ENCODE data around the gene NFIX.

Gene NFIX

GRCh38 chr19:13090511-13091231, 95.4 kb downstream of the NFIX start:
- no peak overlapping the region for H3K27ac ChIP-seq
- peaks cover 7% of the 10 kb centered on the region for H3K27me3 ChIP-seq
- H3K36me3 ChIP-seq = no peaks in the 10 kb centered on the region
- H3K4me3 ChIP-seq (ENCODE audit: low read depth in 1 of 2, low read length in 1 of 2) = no peak overlapping the region
- TF ChIP-seq, protein P1, sequence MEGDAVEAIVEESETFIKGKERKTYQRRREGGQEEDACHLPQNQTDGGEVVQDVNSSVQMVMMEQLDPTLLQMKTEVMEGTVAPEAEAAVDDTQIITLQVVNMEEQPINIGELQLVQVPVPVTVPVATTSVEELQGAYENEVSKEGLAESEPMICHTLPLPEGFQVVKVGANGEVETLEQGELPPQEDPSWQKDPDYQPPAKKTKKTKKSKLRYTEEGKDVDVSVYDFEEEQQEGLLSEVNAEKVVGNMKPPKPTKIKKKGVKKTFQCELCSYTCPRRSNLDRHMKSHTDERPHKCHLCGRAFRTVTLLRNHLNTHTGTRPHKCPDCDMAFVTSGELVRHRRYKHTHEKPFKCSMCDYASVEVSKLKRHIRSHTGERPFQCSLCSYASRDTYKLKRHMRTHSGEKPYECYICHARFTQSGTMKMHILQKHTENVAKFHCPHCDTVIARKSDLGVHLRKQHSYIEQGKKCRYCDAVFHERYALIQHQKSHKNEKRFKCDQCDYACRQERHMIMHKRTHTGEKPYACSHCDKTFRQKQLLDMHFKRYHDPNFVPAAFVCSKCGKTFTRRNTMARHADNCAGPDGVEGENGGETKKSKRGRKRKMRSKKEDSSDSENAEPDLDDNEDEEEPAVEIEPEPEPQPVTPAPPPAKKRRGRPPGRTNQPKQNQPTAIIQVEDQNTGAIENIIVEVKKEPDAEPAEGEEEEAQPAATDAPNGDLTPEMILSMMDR (IDR thresholded peaks at IDR 0.05) = no peak
- H3K4me1 ChIP-seq (ENCODE audit: control insufficient read depth in 1 of 2, insufficient read depth in 1 of 2, low read depth in 1 of 2, low read length in 1 of 2) = peaks cover 18 to 21% of the 10 kb centered on the region in 2 experiments
- no peaks in the 10 kb centered on the region for H3K9me3 ChIP-seq

- H3K27ac ChIP-seq = no peak overlapping the region
- no peak overlapping the region for H3K4me3 ChIP-seq (ENCODE audit: low read depth in 1 of 2, low read length in 1 of 2)
Observed at GRCh38 chr19:13091400-13092157, 96.3 kb downstream of the NFIX start.

DNA sequence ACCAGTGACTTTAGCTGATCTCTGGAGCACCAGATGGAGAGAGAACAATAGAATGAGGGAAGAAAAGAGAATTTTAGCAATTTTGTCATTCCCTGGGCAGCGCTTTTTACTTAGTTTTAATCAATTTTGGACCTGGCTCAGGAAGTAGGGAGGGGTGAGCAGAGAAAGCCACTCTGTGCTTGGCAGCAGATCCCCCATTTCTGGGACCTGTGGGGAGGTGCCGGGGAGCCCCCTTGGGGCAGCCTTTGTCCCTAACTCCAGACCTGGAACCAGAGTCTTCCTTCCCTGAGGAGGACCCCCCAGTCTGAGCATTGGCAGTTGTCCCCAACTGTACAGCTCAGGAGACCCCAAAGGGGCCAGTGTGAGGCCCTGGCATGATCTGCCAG, 96.9 kb downstream of the NFIX start:
- H3K27me3 ChIP-seq = peaks cover 7% of the 10 kb centered on the region
- no peaks in the 10 kb centered on the region for H3K9me3 ChIP-seq
- H3K4me1 ChIP-seq (ENCODE audit: control insufficient read depth in 1 of 2, insufficient read depth in 1 of 2, low read depth in 1 of 2, low read length in 1 of 2) = peaks cover 28 to 31% of the 10 kb centered on the region in 2 experiments
- no peak overlapping the region for H3K4me3 ChIP-seq (ENCODE audit: low read depth in 1 of 2, low read length in 1 of 2)
- H3K36me3 ChIP-seq = no peaks in the 10 kb centered on the region
- TF ChIP-seq, protein P1 (IDR thresholded peaks at IDR 0.05) = no peak
- no peak overlapping the region for H3K27ac ChIP-seq

More at GRCh38 chr19:13091400-13092157, 96.3 kb downstream of the NFIX start:
- TF ChIP-seq, protein P1 (IDR thresholded peaks at IDR 0.05) = no peak
- Histone ChIP-seq H3K36me3 (no peaks in the 10 kb centered on the region), H3K9me3 (no peaks in the 10 kb centered on the region), H3K27me3 (peaks cover 7% of the 10 kb centered on the region), H3K4me1 (ENCODE audit: control insufficient read depth in 1 of 2, insufficient read depth in 1 of 2, low read depth in 1 of 2, low read length in 1 of 2) (peaks cover 24 to 30% of the 10 kb centered on the region in 2 experiments)

DNA sequence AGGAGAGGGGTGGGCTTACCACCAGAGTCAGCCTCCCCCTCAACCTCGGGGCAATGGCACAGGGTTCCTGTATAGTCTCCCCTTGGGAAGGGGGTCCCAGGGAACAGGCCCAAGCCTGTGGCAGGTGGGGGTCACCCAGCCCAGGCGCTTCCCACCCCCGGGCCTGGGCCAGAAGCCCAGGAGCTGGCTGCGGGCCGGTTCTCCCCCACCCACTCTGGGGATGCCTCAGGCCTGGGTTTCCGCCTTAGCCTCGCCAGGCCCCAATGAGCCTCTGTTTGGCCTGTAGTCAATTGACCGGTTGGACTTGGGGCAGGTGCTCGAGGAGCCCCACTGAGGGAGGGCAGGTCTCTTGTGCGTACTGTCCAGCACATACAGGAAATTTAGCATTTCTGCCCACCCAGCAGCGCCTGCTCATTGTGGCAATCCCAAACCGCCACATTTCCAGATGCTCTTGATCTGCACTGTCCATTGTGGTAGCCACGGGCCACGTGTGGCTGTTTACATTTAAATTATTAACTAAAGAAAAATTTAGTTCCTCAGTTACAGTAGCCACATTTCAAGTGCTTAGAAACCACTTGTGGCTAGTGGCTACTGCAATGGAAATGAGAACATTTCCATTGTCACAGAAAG, 97.4 kb downstream of the NFIX start:
- TF ChIP-seq, protein P1 (IDR thresholded peaks at IDR 0.05) = no peak
- H3K4me3 ChIP-seq (ENCODE audit: low read depth in 1 of 2, low read length in 1 of 2) = no peak overlapping the region
- no peaks in the 10 kb centered on the region for H3K9me3 ChIP-seq
- no peak overlapping the region for H3K27ac ChIP-seq
- H3K27me3 ChIP-seq = peaks cover 7% of the 10 kb centered on the region
- no peaks in the 10 kb centered on the region for H3K36me3 ChIP-seq
- peaks cover 28 to 35% of the 10 kb centered on the region in 2 experiments for H3K4me1 ChIP-seq (ENCODE audit: control insufficient read depth in 1 of 2, insufficient read depth in 1 of 2, low read depth in 1 of 2, low read length in 1 of 2)

- H3K36me3 ChIP-seq = no peaks in the 10 kb centered on the region
- peaks cover 31 to 43% of the 10 kb centered on the region in 2 experiments for H3K4me1 ChIP-seq (ENCODE audit: control insufficient read depth in 1 of 2, insufficient read depth in 1 of 2, low read depth in 1 of 2, low read length in 1 of 2)
- peak overlapping the region; percentile 99 for H3K27ac ChIP-seq
- TF ChIP-seq, protein P1 (IDR thresholded peaks at IDR 0.05) = peak; percentile 93
- no peaks in the 10 kb centered on the region for H3K9me3 ChIP-seq
- peaks cover 7% of the 10 kb centered on the region for H3K27me3 ChIP-seq
- H3K4me3 ChIP-seq (ENCODE audit: low read depth in 1 of 2, low read length in 1 of 2) = peak overlapping the region in 1 of 2 experiments; percentile 93
Observed at GRCh38 chr19:13093407-13094105, 98.3 kb downstream of the NFIX start.
